HG03039 (cell line): ENCODE data around the gene KIRREL1.

ENCODE experiments used
- ATAC-seq: cut with Tn5 transposase; IDR thresholded peaks from one replicate; pipeline ENCODE4 v1.9.1; 2021; ENCODE audit warnings: mild to moderate bottlenecking, moderate library complexity; ENCODE audit not compliant: unreplicated experiment

KIRREL1 gene

GRCh38 chr1:158027508-158027907 is 34.1 kb downstream of the KIRREL1 start:
- no peak for ATAC-seq

- ATAC-seq = no peak
Measured at GRCh38 chr1:158028969-158029368, 35.5 kb downstream of the KIRREL1 start.

GRCh38 chr1:158035014-158035413 is 41.6 kb downstream of the KIRREL1 start:
- no peak for ATAC-seq

GRCh38 chr1:158035976-158036583 is 42.6 kb downstream of the KIRREL1 start:
- ATAC-seq = no peak

GRCh38 chr1:158037008-158037865 is 43.8 kb downstream of the KIRREL1 start:
- ATAC-seq = no peak

- no peak for ATAC-seq
Measured at GRCh38 chr1:158037866-158038359, 44.5 kb downstream of the KIRREL1 start.

- ATAC-seq = no peak
Measured at GRCh38 chr1:158038793-158039192, 45.3 kb downstream of the KIRREL1 start.

GRCh38 chr1:158039380-158039779 is 45.9 kb downstream of the KIRREL1 start:
- ATAC-seq = no peak

- no peak for ATAC-seq
Measured at GRCh38 chr1:158040323-158040722, 46.9 kb downstream of the KIRREL1 start.

- ATAC-seq = no peak
Measured at GRCh38 chr1:158043232-158043631, 49.8 kb downstream of the KIRREL1 start.

- ATAC-seq = no peak
Measured at GRCh38 chr1:158045639-158046038, 52.2 kb downstream of the KIRREL1 start.

GRCh38 chr1:158046715-158047510 is 53.5 kb downstream of the KIRREL1 start:
- no peak for ATAC-seq

GRCh38 chr1:158048371-158049067 is 55.1 kb downstream of the KIRREL1 start:
- ATAC-seq = no peak

- ATAC-seq = no peak
Measured at GRCh38 chr1:158049853-158050252, 56.4 kb downstream of the KIRREL1 start.

- ATAC-seq = no peak
Measured at GRCh38 chr1:158053276-158053675, 59.8 kb downstream of the KIRREL1 start.

GRCh38 chr1:158054721-158055120 is 61.3 kb downstream of the KIRREL1 start:
- ATAC-seq = no peak

- ATAC-seq = no peak
Measured at GRCh38 chr1:158055854-158056253, 62.4 kb downstream of the KIRREL1 start.

- ATAC-seq = no peak
Measured at GRCh38 chr1:158056498-158056897, 63.1 kb downstream of the KIRREL1 start.

- ATAC-seq = no peak
Measured at GRCh38 chr1:158058237-158058985, 65.0 kb downstream of the KIRREL1 start.

GRCh38 chr1:158059984-158060383 is 66.5 kb downstream of the KIRREL1 start:
- no peak for ATAC-seq
